MM.1S (cell line): Measurements from ENCODE around the gene BMAL1.

Source experiments
- DNase-seq: peaks from one replicate; pipeline ENCODE4 v3.0.0-alpha.2; 2015
- H2AFZ ChIP-seq: fragments of 300-600 bp; sonication (generic); 2 replicates; pipeline ENCODE4 v1.6.0; 2016; ENCODE audit warnings: antibody characterized with exemption, low read length
- H3F3A ChIP-seq: fragments of 300-600 bp; sonication (generic); 2 replicates; pipeline ENCODE4 v1.6.1; 2016; ENCODE audit warnings: mild to moderate bottlenecking, antibody characterized with exemption, low read length, moderate library complexity, mixed read lengths; ENCODE audit not compliant: insufficient read depth
- H3K27ac ChIP-seq: fragments of 300-600 bp; sonication (generic); 2 replicates; pipeline ENCODE4 v1.5.1; 2016; ENCODE audit warnings: mild to moderate bottlenecking, low read length
- H3K27me3 ChIP-seq: fragments of 300-600 bp; sonication (generic); replicated peaks from 2 replicates; pipeline ENCODE4 v1.6.0; 2016; ENCODE audit warnings: low read length; ENCODE audit not compliant: insufficient read depth
- H3K36me3 ChIP-seq: fragments of 300-600 bp; sonication (generic); replicated peaks from 2 replicates; pipeline ENCODE4 v1.6.1; 2016; ENCODE audit warnings: mild to moderate bottlenecking, low read length, mixed read lengths; ENCODE audit not compliant: insufficient read depth
- H3K4me1 ChIP-seq: fragments of 300-600 bp; sonication (generic); 2 replicates; pipeline ENCODE4 v1.6.1; 2016; ENCODE audit warnings: low read length, mixed read lengths
- H3K4me2 ChIP-seq: fragments of 300-600 bp; sonication (generic); 2 replicates; pipeline ENCODE4 v1.6.0; 2016; ENCODE audit warnings: low read depth, low read length
- H3K4me3 ChIP-seq: fragments of 300-600 bp; sonication (generic); 2 replicates; pipeline ENCODE4 v1.5.1; 2016; ENCODE audit warnings: low read length, mixed read lengths
- H3K79me2 ChIP-seq: fragments of 300-600 bp; sonication (generic); 2 replicates; pipeline ENCODE4 v1.6.1; 2016; ENCODE audit warnings: mixed run types, low read length, mixed read lengths
- H3K9ac ChIP-seq: fragments of 300-600 bp; sonication (generic); 2 replicates; pipeline ENCODE4 v1.6.1; 2016; ENCODE audit warnings: low read length, mixed read lengths
- H3K9me2 ChIP-seq: fragments of 300-600 bp; sonication (generic); replicated peaks from 2 replicates; pipeline ENCODE4 v1.6.1; 2016; ENCODE audit warnings: mild to moderate bottlenecking, low read length, mixed read lengths; ENCODE audit not compliant: insufficient read depth
- H3K9me3 ChIP-seq: fragments of 300-600 bp; sonication (generic); replicated peaks from 2 replicates; pipeline ENCODE4 v1.6.1; 2016; ENCODE audit warnings: mild to moderate bottlenecking, low read length, mixed read lengths; ENCODE audit not compliant: insufficient read depth
- H4K20me1 ChIP-seq: fragments of 300-600 bp; sonication (generic); 2 replicates; pipeline ENCODE4 v1.6.1; 2016; ENCODE audit warnings: mild to moderate bottlenecking, low read length, moderate library complexity, mixed read lengths; ENCODE audit not compliant: insufficient read depth
- CTCF ChIP-seq: fragments of 300-600 bp; sonication (generic); IDR thresholded peaks from 2 replicates; pipeline ENCODE4 v1.5.1; 2016; ENCODE audit warnings: antibody characterized with exemption, low read length, mixed read lengths
- EZH2 ChIP-seq: fragments of 300-600 bp; sonication (generic); optimal IDR thresholded peaks from 2 replicates; pipeline ENCODE3; 2017; ENCODE audit warnings: low read depth, mild to moderate bottlenecking, antibody characterized with exemption, low read length, mixed read lengths
- EZH2phosphoT487 ChIP-seq: fragments of 300-600 bp; sonication (generic); IDR thresholded peaks from 2 replicates; pipeline ENCODE4 v1.6.1; 2018; ENCODE audit warnings: antibody characterized with exemption, low read length

Gene BMAL1

DNA sequence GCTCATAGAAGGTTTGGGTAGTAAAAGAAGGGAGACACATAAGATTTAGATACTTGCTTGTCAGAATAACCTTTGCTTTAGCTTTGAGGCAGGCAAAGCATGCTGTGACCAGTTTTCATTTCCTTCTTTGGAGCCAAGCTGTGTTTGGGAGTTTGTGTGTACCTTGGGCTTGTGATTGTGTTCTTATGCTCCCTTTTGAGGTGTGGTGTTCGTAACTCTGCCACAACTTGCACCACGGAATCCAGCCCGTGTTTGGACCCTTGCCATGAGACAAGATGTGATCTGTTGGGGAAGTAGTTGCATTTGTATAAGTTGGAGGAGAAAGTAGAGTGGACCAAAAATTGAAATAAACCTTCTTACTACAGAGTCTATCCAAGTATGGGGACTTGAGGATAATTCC lies 34.0 kb downstream of the BMAL1 start:
- no peak for DNase-seq
- no peak overlapping the region for H3K27ac ChIP-seq
- H3K4me3 ChIP-seq, result no peak overlapping the region
- H3K36me3 ChIP-seq, result no peaks in the 10 kb centered on the region
- H3K4me2 ChIP-seq, result no peak overlapping the region
- H3K4me1 ChIP-seq, result no peaks in the 10 kb centered on the region
- H2AFZ ChIP-seq, result no peak overlapping the region
- no peaks in the 10 kb centered on the region for H4K20me1 ChIP-seq
- TF ChIP-seq EZH2 (no peak), CTCF (no peak), EZH2phosphoT487 (no peak)
- no peaks in the 10 kb centered on the region for H3K9me2 ChIP-seq
- no peak overlapping the region for H3K9ac ChIP-seq
- no peaks in the 10 kb centered on the region for H3K9me3 ChIP-seq
- H3F3A ChIP-seq, result no peaks in the 10 kb centered on the region
- no peaks in the 10 kb centered on the region for H3K27me3 ChIP-seq
- H3K79me2 ChIP-seq, result peaks cover 16% of the 10 kb centered on the region; the same call in 1 of the 2 replicates

DNA sequence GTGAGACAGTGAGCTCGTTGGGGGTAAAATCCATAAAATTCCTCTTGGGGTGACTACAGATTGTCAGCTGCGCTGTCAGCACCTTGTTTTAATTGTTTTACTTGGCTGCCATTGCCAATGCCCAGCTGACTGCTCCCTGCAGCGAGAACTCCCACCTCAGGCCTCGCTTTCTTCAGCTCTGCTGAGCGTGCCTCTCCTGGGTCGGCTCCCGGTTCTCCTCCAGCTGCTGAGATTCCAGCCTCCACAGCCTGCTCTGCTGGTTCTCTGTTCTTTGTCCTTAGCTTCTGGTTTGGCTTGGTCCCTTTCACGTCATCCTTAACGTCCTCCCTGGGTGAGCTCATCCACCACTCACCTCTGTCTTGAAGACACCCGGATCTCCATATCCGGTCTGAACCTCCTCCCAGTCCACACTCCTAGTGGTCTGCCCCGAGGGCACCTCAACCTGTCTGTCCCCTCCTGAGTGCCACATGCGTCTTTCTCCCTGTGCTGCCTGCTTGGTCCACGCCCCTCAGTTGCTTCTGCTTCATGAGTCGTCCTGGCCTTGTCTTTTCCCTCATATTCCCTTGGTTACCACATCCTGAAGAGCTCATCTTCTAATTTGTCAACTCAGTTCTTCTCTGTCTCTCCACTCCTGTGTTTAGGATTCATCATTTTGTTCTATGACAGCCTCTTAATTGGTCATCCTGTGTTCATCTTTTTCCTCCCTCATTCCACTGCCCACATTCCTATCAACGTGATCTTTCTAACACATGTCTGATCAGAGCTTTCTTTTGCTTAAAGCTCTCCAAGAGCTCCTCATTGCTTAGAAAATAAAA lies 35.6 kb downstream of the BMAL1 start:
- Histone ChIP-seq H3K27me3 (no peaks in the 10 kb centered on the region), H4K20me1 (no peaks in the 10 kb centered on the region), H2AFZ (no peak overlapping the region), H3K9ac (no peak overlapping the region), H3K27ac (no peak overlapping the region), H3K36me3 (no peaks in the 10 kb centered on the region), H3K4me2 (no peak overlapping the region), H3K9me3 (no peaks in the 10 kb centered on the region), H3K9me2 (no peaks in the 10 kb centered on the region), H3K79me2 (peaks cover 12% of the 10 kb centered on the region; the same call in 1 of the 2 replicates), H3K4me1 (no peaks in the 10 kb centered on the region), H3F3A (no peaks in the 10 kb centered on the region), H3K4me3 (no peak overlapping the region)
- TF ChIP-seq EZH2phosphoT487, result no peak
- no peak for TF ChIP-seq EZH2
- TF ChIP-seq CTCF, result no peak
- DNase-seq, result no peak

- no peak overlapping the region for H3K4me2 ChIP-seq
- H3K9me3 ChIP-seq, result no peaks in the 10 kb centered on the region
- no peaks in the 10 kb centered on the region for H3K9me2 ChIP-seq
- H3K9ac ChIP-seq, result no peak overlapping the region
- no peak overlapping the region for H3K4me3 ChIP-seq
- no peak for TF ChIP-seq EZH2
- no peak for TF ChIP-seq EZH2phosphoT487
- TF ChIP-seq CTCF, result no peak
- DNase-seq, result no peak
- H2AFZ ChIP-seq, result no peak overlapping the region
- peaks cover 17% of the 10 kb centered on the region for H3K79me2 ChIP-seq
- no peak overlapping the region for H3K27ac ChIP-seq
- no peaks in the 10 kb centered on the region for H3K27me3 ChIP-seq
- no peaks in the 10 kb centered on the region; the same call in 1 of the 2 replicates for H4K20me1 ChIP-seq
- peaks cover 7% of the 10 kb centered on the region for H3K4me1 ChIP-seq
- H3K36me3 ChIP-seq, result no peaks in the 10 kb centered on the region
- H3F3A ChIP-seq, result no peaks in the 10 kb centered on the region
Observed at GRCh38 chr11:13314676-13315394, 37.2 kb downstream of the BMAL1 start.
